Natural killer cell treated with Interleukin-12 subunit alpha and Interleukin-12 subunit beta and Interleukin-15 and Interleukin-18, amount 100 ng/mL, for 72 hours (primary cell): ENCODE data around the gene TRIM47. TPM values are rescaled to one million over a fixed set of nuclear protein-coding genes. Genes with fewer than 3 reads are reported as not detected.
"Not testable (repeated sequence)": the region's sequence is repeated elsewhere in the genome, so short reads cannot be mapped to it uniquely, and the experiment has no call there.

Experiments
- ATAC-seq, 2 donors: fragments of 150-1000 bp; cut with Tn5 transposase in 1 of 2; sonication (Bioruptor Pico), chemical (Tn5 transposase) in 1 of 2; 2 replicates each; pipeline ENCODE4 v1.10.0; 2021
- DNase-seq: peaks from one replicate; pipeline ENCODE4 v3.0.0; 2022; ENCODE audit warnings: low spot score
- H3K27ac Mint-ChIP-seq, 2 donors: 1 replicate in 1 of 2; 2 replicates in 1 of 2; pipeline ENCODE4 v1.8.0; 2022; ENCODE audit warnings: mixed read lengths in 2 of 2, mild to moderate bottlenecking in 1 of 2, moderate library complexity in 1 of 2
- H3K27me3 Mint-ChIP-seq, 2 donors: 1 replicate in 1 of 2; 2 replicates in 1 of 2; pipeline ENCODE4 v1.8.0; 2022; ENCODE audit warnings: mixed read lengths in 2 of 2
- H3K36me3 Mint-ChIP-seq: one replicate; pipeline ENCODE4 v1.8.0; 2022; ENCODE audit warnings: mixed read lengths
- H3K4me1 Mint-ChIP-seq, 2 donors: 1 replicate in 1 of 2; 2 replicates in 1 of 2; pipeline ENCODE4 v1.8.0; 2022; ENCODE audit warnings: low read depth in 2 of 2, mixed read lengths in 2 of 2, mild to moderate bottlenecking in 1 of 2
- H3K4me3 Mint-ChIP-seq: one replicate; pipeline ENCODE4 v1.8.0; 2022; ENCODE audit warnings: mixed read lengths
- H3K9me3 Mint-ChIP-seq: 2 replicates; pipeline ENCODE4 v1.8.0; 2022; ENCODE audit warnings: mixed read lengths
- total RNA-seq, 2 donors: library from RNA; stranded (reverse); gene quantifications; one replicate each; pipeline ENCODE4 v1.2.3, GENCODE V29; 2022

Gene TRIM47
- total RNA-seq, 2 donors from 2014 or later, result 1.6 to 2.1 TPM

DNA sequence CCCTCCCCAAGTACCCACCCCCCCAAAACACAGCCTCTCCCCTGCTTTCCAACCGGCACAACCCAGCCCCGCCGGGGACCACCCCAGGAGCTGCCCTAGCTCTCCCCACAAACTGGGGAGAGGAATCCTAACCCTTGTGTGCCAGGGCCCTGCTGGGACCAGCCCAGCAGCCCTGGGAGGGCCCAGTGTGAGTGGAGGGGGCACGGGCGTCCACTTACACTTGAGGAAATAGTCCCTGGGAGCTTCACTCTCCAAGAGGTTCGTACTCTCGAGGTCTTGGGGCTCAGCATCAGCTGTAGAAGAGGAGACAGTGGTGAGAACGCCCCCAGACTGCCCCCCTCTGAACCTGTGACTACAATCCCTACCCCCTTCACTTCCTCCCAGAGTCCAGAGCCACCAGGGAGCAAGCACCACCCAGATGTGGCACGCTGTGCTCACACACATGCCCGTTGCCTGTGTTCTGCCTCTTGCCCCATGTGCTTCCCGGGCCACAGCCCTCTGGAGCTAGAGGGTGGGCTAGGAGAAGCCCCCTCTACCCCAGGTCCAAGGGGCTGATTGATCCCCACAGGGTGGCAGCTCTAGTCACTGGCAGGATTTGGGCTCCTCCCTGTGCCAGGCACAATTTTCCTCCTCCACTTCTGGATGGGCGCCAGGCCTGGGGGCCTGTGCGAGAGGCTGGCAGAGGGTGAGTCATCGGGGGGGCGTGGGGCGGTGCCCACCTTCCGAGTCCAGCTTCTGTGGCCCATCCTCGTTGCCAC is 3.0 kb downstream of the TRIM47 start:
- no peak overlapping the region for H3K27ac Mint-ChIP-seq
- no peak for ATAC-seq
- no peak for DNase-seq
- no peaks in the 10 kb centered on the region for H3K36me3 Mint-ChIP-seq
- no peak overlapping the region for H3K4me3 Mint-ChIP-seq
- H3K27me3 Mint-ChIP-seq, result peaks cover 5 to 12% of the 10 kb centered on the region in 2 donors
- peaks cover 16 to 17% of the 10 kb centered on the region in 2 donors for H3K4me1 Mint-ChIP-seq
- no peaks in the 10 kb centered on the region for H3K9me3 Mint-ChIP-seq

DNA sequence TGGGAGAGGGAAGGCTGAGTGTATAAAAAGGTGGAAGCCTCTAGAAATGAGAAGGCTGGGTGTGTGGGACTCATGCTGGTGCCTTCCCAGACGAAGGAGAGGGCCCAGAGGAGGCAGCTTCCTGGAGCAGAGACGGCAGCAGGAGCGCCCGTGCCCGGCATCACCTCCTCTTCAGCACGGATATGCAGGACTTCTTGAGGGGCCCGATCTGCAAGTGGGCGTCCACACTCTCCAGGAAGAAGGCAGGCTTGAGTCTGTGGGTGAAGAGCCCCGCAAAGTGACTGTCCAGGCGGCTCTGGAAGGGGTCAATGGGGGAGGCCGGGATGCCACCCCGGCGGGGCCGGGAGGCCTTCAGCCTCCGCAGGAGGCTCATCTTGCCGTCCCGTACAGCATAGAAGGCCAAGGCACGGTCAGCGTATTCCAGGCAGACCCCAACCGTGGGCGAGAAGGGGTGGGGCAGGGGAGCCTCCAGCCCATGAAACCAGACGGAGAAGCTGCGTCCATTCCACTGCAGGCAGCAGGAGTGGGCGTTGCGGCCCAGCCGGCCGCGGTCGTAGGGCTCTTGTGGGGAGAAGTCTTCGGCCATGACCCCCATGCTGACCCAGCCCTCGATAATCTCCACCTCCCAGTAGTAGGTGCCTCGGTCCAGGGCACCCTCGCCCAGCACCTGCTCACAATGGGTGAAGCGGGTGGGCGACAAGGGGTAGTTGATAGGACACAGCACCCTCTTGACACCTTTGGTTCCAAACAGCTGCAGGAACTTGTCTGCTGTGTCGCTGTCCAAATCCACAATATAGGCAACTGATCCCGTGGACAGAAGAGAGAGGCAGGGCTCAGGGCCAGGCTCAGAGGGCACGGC is 3.8 kb downstream of the TRIM47 start:
- Mint-ChIP-seq H3K27ac (no peak overlapping the region), H3K4me3 (no peak overlapping the region), H3K36me3 (no peaks in the 10 kb centered on the region), H3K27me3 (peaks cover 5 to 8% of the 10 kb centered on the region in 2 donors), H3K9me3 (no peaks in the 10 kb centered on the region), H3K4me1 (peaks cover 16 to 17% of the 10 kb centered on the region in 2 donors)
- no peak for DNase-seq
- ATAC-seq, result no peak

DNA sequence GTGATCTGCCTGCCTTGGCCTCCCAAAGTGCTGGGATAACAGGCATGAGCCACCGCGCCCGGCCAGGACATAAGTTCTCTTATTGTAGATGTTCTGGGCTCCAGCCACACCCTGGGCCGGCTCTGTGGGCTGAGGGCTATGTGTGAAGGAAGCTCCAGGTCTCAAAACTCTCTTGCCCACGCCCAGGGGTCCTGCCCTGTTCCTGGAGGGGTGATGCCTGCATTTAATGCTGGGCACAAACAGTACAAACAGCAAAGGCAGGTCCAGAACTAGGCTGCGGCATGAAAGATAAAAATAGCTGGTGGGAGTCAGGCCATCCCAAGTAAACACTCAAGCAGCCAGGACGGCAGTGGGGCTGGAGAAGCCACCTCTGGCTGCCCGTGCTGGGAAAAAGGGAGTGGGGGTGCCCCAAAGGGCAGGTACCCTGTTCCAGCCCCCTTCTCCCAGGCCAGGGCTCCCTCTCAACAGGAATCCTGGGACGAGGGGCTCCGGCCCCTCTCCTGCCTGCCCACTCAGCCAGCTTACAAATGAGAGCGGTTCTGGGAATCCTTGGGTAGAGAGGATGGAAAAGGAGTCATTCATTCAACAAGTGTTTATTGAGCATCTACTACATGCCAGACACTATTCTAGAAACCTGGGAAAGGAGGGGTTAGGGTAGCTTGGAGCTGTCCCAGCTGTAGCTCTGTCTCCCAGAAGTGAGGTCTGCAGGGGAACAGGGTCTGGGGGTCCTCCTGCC is 4.6 kb downstream of the TRIM47 start:
- H3K27ac Mint-ChIP-seq, result no peak overlapping the region
- peaks cover 16 to 17% of the 10 kb centered on the region in 2 donors for H3K4me1 Mint-ChIP-seq
- no peaks in the 10 kb centered on the region for H3K9me3 Mint-ChIP-seq
- H3K27me3 Mint-ChIP-seq, result peaks cover 5 to 8% of the 10 kb centered on the region in 2 donors
- no peak overlapping the region for H3K4me3 Mint-ChIP-seq
- no peaks in the 10 kb centered on the region for H3K36me3 Mint-ChIP-seq
- ATAC-seq, result no peak
- DNase-seq, result no peak

DNA sequence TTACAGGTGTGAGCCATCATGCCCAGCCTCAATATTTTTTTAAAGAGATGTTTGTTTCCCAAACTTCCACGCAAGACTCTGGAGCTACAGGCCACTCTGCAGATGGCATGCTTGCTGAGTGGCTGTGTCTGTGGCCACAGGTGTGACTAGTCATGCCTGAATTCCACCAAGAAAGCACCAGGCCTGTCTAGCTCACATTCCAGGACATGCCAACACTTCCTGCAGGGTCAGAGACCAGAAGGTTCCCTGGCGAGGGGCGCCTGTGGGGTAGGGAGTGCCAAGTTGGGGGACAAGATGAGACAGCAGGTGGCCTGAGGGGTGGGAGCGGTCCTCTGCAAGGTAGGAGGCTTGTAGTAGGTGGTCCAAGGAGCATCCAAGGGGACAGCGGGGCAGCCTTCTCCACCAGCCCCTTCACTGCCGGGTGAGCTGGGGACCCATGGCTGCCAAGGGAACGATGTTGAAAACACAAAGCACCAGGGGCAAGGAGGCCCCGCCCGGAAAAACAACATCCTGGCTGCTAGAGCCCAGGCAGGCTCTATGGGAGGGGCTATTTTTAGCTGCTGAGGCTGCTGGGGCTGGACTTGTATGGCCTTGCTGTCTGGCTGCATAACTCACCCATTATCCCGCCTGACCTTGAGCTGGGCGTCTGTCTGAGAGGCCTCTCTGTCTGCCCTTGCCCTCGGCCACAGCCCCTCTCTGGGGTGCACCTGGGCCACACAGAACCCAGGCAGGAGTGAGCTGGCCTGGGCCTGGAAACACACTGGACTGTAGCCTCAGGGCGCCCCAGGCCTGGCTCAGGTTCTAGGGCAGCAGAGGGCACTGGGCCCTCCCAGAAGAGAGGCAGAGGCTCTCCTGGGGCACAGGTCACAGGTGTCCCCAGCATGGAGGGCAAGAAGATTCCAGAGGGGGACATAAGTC is 5.7 kb downstream of the TRIM47 start:
- Mint-ChIP-seq H3K4me1 (peaks cover 13 to 15% of the 10 kb centered on the region in 2 donors), H3K27ac (no peak overlapping the region), H3K9me3 (no peaks in the 10 kb centered on the region), H3K36me3 (no peaks in the 10 kb centered on the region), H3K4me3 (no peak overlapping the region), H3K27me3 (peaks cover 3 to 6% of the 10 kb centered on the region in 2 donors)
- no peak for ATAC-seq
- DNase-seq, result no peak

DNA sequence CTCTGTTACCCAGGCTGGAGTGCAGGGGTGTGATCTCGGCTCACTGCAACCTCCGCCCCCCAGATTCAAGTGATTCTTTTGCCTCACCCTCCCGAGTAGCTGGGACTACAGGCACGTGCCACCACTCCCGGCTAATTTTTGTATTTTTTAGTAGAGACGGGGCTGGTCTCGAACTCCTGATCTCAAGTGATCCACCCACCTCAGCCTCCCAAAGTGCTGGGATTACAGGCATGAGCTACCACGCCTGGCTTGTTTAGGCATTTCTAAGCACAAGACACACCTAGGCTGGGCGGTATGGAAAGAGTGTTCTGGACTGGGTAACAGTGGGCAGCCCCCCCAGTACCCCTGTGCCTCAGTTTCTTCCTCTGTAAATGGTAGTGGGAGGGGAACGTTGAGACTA is 8.2 kb downstream of the TRIM47 start:
- not testable (repeated sequence) for DNase-seq, H3K4me1 Mint-ChIP-seq, H3K27me3 Mint-ChIP-seq, ATAC-seq, H3K36me3 Mint-ChIP-seq, H3K4me3 Mint-ChIP-seq, H3K9me3 Mint-ChIP-seq
- peak overlapping the region in 1 of 2 donors; percentile 37 for H3K27ac Mint-ChIP-seq

DNA sequence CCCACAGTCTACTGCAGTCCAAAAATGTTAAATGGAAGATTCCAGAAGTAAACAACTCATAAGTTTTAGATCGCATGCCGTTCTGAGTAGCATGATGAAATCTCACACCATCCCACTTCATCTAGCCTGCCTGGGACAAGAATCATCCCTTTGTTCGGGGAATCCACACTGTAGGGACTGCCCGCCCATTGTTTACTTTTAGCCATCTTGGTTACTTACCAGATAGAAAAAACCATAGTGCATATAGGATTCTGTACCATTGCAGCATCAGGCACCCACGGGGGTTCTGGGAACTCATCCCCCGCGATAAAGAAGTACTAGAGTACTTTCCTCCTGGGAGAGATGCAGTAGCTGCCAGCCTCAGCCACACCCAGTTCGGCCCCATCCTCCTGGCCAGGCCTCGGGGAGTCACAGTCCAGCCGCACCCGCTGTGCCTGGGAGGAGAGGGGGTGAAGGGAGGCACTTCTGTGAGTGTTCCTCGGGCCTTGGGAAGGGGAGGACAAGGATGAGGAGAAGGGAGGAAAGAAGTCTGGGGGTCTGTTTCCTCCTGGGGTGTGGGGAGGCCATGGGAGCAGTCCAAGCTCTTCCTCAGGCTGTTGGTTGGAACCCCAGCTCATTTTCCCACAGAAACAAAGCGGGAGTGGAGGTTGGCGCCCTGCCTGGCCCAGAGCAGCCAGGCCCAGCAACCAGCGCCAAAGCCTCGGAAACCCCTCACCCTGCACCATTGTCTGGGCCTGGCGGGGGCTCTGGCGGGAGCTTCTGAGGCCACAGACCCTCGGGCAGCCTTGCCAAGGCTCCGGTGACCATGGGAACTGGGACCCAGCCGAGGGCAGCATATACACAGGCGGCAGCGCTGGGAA is 8.9 kb downstream of the TRIM47 start:
- H3K27ac Mint-ChIP-seq, result no peak overlapping the region
- peaks cover 9 to 10% of the 10 kb centered on the region in 2 donors for H3K4me1 Mint-ChIP-seq
- H3K27me3 Mint-ChIP-seq, result no peaks in the 10 kb centered on the region
- no peak for ATAC-seq
- DNase-seq, result no peak
- H3K4me3 Mint-ChIP-seq, result no peak overlapping the region
- no peaks in the 10 kb centered on the region for H3K36me3 Mint-ChIP-seq
- H3K9me3 Mint-ChIP-seq, result no peaks in the 10 kb centered on the region

DNA sequence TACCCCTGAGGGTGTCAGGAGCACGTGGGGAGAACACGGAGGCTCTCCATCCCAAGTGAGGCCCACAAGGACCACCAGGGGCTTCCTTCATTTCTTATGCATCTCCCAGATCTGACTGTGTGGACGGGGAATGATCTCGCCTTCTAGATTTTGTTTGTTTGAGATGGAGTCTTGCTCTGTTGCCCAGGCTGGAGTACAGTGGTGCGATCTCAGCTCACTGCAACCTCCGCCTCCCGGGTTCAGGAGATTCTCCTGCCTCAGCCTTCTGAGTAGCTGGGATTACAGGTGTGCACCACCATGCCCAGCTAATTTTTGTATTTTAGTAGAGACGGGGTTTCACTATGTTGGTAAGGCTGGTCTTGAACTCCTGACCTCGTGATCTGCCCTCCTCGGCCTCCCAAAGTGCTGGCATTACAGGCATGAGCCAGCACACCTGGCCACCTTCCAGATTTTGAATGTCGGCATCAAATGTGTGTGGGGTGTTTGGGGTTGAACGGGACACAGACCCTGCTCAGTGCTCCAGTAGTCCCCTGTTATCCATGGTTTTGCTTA is 9.6 kb downstream of the TRIM47 start:
- not testable (repeated sequence) for DNase-seq, H3K27me3 Mint-ChIP-seq, H3K4me3 Mint-ChIP-seq, ATAC-seq, H3K9me3 Mint-ChIP-seq, H3K36me3 Mint-ChIP-seq, H3K27ac Mint-ChIP-seq
- peaks cover 14 to 15% of the 10 kb centered on the region in 2 donors for H3K4me1 Mint-ChIP-seq

DNA sequence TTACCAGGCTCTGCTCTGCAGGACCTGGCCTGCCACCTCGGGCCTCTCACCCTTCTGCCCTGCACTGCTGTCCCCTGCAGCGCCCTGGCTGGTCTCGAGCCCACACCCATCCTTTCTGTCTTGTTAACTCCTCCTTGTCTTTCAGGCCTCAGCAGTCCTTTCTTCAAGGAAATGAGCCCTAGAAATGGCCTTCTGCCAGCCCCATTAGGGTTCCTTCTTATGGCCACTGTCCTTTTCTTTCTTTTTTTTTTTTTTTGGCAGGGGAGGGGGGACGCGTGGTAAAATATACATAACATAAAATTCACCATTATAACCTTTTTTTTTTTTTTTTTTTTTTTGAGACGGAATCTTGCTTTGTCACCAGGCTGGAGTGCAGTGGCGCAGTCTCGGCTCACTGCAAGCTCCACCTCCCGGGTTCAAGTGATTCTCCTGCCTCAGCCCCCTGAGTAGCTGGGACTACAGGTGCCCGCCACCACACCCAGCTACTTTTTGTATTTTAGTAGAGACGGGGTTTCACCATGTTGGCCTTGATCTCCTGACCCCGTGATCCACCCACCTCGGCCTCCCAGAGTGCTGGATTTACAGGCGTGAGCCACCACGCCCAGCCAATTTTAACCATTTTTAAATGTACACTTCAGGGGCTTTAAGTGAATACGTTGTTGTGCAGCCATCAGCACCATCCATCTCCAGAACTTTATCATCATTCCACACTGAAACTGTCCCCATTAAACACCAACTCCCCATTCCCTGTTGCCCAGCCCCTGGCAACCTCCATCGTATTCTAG is 12.8 kb downstream of the TRIM47 start:
- H3K4me1 Mint-ChIP-seq, result peaks cover 14 to 20% of the 10 kb centered on the region in 2 donors
- ATAC-seq, H3K9me3 Mint-ChIP-seq, H3K27me3 Mint-ChIP-seq, DNase-seq, H3K36me3 Mint-ChIP-seq: not testable (repeated sequence)
- H3K27ac Mint-ChIP-seq, result peak overlapping the region; percentile 59 to 88
- peak overlapping the region; percentile 40 for H3K4me3 Mint-ChIP-seq

DNA sequence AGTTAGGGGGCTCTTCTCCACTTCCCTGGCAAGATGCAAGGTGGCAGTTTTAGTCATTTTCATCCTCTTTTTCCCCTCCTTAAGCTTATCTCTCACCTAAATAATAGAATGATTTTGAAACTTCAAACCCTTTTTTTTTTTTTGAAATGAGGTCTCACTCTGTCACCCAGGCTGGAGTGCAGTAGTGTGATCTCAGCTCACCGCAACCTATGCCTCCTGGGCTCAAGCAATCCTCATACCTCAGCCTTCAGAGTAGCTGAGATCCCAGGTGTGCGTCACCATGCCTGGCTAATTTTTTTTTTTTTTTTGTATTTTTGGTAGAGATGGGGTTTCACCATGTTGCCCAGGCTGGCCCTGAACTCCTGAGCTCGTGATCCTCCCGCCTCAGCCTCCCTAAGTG is 13.5 kb downstream of the TRIM47 start:
- H3K36me3 Mint-ChIP-seq, H3K27me3 Mint-ChIP-seq, DNase-seq, H3K9me3 Mint-ChIP-seq: not testable (repeated sequence)
- Mint-ChIP-seq H3K27ac (peak overlapping the region; percentile 59 to 88), H3K4me3 (peak overlapping the region; percentile 40), H3K4me1 (peaks cover 14 to 20% of the 10 kb centered on the region in 2 donors)
- ATAC-seq, result peak; percentile 62 to 66

DNA sequence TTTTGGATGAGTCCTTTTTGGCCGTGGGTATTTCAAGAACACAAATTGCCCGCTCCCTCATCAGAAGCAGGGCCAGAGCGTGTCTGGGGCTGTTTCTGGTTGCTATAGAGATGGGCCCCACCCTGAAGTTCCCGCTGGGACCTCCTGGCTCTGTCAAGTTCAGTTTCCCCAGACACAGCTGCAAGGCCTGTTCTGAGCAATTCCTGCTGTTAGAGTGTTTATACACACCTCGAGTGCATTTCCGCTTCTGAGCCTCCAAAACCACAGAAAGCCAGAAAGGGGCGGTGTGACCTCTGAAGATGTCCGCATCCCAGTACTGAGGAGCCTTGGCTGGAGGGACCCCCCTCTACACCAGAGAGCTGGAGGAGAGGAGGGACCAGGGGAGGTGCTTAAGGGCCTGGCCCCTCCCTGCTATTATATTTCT is 13.9 kb downstream of the TRIM47 start:
- no peaks in the 10 kb centered on the region for H3K9me3 Mint-ChIP-seq
- no peaks in the 10 kb centered on the region for H3K36me3 Mint-ChIP-seq
- peak overlapping the region; percentile 40 for H3K4me3 Mint-ChIP-seq
- peak overlapping the region; percentile 59 to 88 for H3K27ac Mint-ChIP-seq
- peak; percentile 73 for DNase-seq
- H3K27me3 Mint-ChIP-seq, result no peaks in the 10 kb centered on the region
- peak; percentile 85 to 91 for ATAC-seq
- H3K4me1 Mint-ChIP-seq, result peaks cover 14 to 20% of the 10 kb centered on the region in 2 donors

DNA sequence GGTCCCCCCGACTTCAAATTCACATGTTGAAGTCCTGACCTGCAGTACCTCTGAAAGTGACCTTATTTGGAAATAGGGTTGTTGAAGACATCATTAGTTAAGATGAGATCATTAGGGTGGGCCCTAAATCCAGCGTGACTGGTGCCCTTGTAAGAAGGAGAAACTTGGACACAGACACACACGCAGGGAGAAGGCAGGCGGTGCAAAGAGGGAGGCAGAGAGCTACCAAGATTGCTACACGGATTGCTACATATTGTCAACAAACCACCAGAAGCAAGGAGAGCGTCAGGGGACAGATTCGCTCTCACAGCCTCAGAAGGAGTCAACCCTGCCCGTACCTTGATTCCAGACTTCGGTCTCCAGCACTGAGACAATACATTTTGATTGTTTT is 16.5 kb downstream of the TRIM47 start:
- H3K4me1 Mint-ChIP-seq, result peaks cover 20 to 31% of the 10 kb centered on the region in 2 donors
- no peak overlapping the region for H3K4me3 Mint-ChIP-seq
- ATAC-seq (no peak), DNase-seq (no peak)
- H3K36me3 Mint-ChIP-seq, result no peaks in the 10 kb centered on the region
- H3K27ac Mint-ChIP-seq, result no peak overlapping the region
- no peaks in the 10 kb centered on the region for H3K27me3 Mint-ChIP-seq
- H3K9me3 Mint-ChIP-seq, result no peaks in the 10 kb centered on the region
